ENCODE measurements around the gene ABCA9.

ABCA9 gene

GRCh38 chr17:68957944-68958343, 102.8 kb downstream of the ABCA9 start:
- H2AK5ac ChIP-seq (ENCODE audit: low read length): no peak overlapping the region
- H3K14ac ChIP-seq (ENCODE audit: low read length): no peak overlapping the region
- no peak overlapping the region for H4K8ac ChIP-seq (ENCODE audit: low read depth, low read length)
- H3K9ac ChIP-seq (ENCODE audit: low read length): no peak overlapping the region
- no peak for DNase-seq
- no peak overlapping the region for H3K4ac ChIP-seq (ENCODE audit: low read depth, low read length)
- WGBS (ENCODE audit: extremely low coverage, insufficient coverage, insufficient read length): no CpG with 5 or more reads among the region's 1 CpG
- no peak overlapping the region for H2BK5ac ChIP-seq (ENCODE audit: low read depth, low read length, poor library complexity)
- H3K18ac ChIP-seq (ENCODE audit: low read length): no peak overlapping the region
- H2AFZ ChIP-seq (ENCODE audit: insufficient read depth, low read length, poor library complexity): no peak overlapping the region
- no peak overlapping the region for H3K4me3 ChIP-seq (ENCODE audit: low read depth, low read length)
- H3K79me2 ChIP-seq (ENCODE audit: control insufficient read depth, insufficient read depth, low read length, poor library complexity): no peaks in the 10 kb centered on the region
- H3K4me2 ChIP-seq (ENCODE audit: low read length): no peak overlapping the region
- H3K27me3 ChIP-seq (ENCODE audit: insufficient read depth, low read length): no peaks in the 10 kb centered on the region
- H2BK120ac ChIP-seq (ENCODE audit: insufficient read depth, low read length, poor library complexity): no peak overlapping the region
- H3K27ac ChIP-seq (ENCODE audit: low read depth, low read length): no peak overlapping the region
- H4K91ac ChIP-seq (ENCODE audit: low read depth, low read length): no peak overlapping the region
- no peaks in the 10 kb centered on the region for H3K9me3 ChIP-seq (ENCODE audit: insufficient read depth, low read depth, low read length)
- no peak overlapping the region for H2BK12ac ChIP-seq (ENCODE audit: low read length)
- H4K12ac ChIP-seq (ENCODE audit: low read depth, low read length): no peak overlapping the region
- no peaks in the 10 kb centered on the region for H3K36me3 ChIP-seq (ENCODE audit: control insufficient read depth in 1 of 2, insufficient read depth in 2 of 2, low read length in 2 of 2)
- H3K23ac ChIP-seq (ENCODE audit: low read length): no peak overlapping the region
- H3K4me1 ChIP-seq (ENCODE audit: control insufficient read depth in 1 of 2, insufficient read depth in 2 of 2, low read length in 2 of 2): no peaks in the 10 kb centered on the region
- no peaks in the 10 kb centered on the region for H3K79me1 ChIP-seq (ENCODE audit: low read length)

- Histone ChIP-seq H2BK12ac (ENCODE audit: low read length) (no peak within 1 kb of the TSS), H3K4me3 (ENCODE audit: low read depth, low read length) (no peak within 1 kb of the TSS), H3K79me2 (ENCODE audit: control insufficient read depth, insufficient read depth, low read length, poor library complexity) (no peaks in the 10 kb centered on the region), H4K8ac (ENCODE audit: low read depth, low read length) (no peak within 1 kb of the TSS), H2BK120ac (ENCODE audit: insufficient read depth, low read length, poor library complexity) (no peak within 1 kb of the TSS), H3K23ac (ENCODE audit: low read length) (no peak within 1 kb of the TSS), H2AK5ac (ENCODE audit: low read length) (no peak within 1 kb of the TSS), H4K12ac (ENCODE audit: low read depth, low read length) (no peak within 1 kb of the TSS), H3K18ac (ENCODE audit: low read length) (no peak within 1 kb of the TSS), H3K27ac (ENCODE audit: low read depth, low read length) (no peak within 1 kb of the TSS), H2AFZ (ENCODE audit: insufficient read depth, low read length, poor library complexity) (no peak within 1 kb of the TSS), H3K4ac (ENCODE audit: low read depth, low read length) (no peak within 1 kb of the TSS), H3K4me2 (ENCODE audit: low read length) (no peak within 1 kb of the TSS), H2BK5ac (ENCODE audit: low read depth, low read length, poor library complexity) (no peak within 1 kb of the TSS), H3K79me1 (ENCODE audit: low read length) (no peaks in the 10 kb centered on the region), H3K4me1 (ENCODE audit: control insufficient read depth in 1 of 2, insufficient read depth in 2 of 2, low read length in 2 of 2) (no peaks in the 10 kb centered on the region), H3K14ac (ENCODE audit: low read length) (no peak within 1 kb of the TSS), H3K9me3 (ENCODE audit: insufficient read depth, low read depth, low read length) (no peaks in the 10 kb centered on the region), H3K36me3 (ENCODE audit: control insufficient read depth in 1 of 2, insufficient read depth in 2 of 2, low read length in 2 of 2) (no peaks in the 10 kb centered on the region), H4K91ac (ENCODE audit: low read depth, low read length) (no peak within 1 kb of the TSS), H3K27me3 (ENCODE audit: insufficient read depth, low read length) (no peaks in the 10 kb centered on the region), H3K9ac (ENCODE audit: low read length) (no peak within 1 kb of the TSS)
- DNase-seq: no peak
- WGBS (ENCODE audit: extremely low coverage, insufficient coverage, insufficient read length): no CpG with 5 or more reads among the region's 4 CpGs
Observed at GRCh38 chr17:68955181-68955841, 105.4 kb downstream of the ABCA9 start, which contains the start of gene ABCA8. TSS of gene ABCA8 (minus strand) at chr17:68955392. CDS start at chr17:68942034, 13,358 bp downstream.

GRCh38 chr17:68954146-68954896, 106.4 kb downstream of the ABCA9 start:
- no peak overlapping the region for H2BK12ac ChIP-seq (ENCODE audit: low read length)
- H2AK5ac ChIP-seq (ENCODE audit: low read length): no peak overlapping the region
- no peak overlapping the region for H3K4ac ChIP-seq (ENCODE audit: low read depth, low read length)
- no peak overlapping the region for H3K27ac ChIP-seq (ENCODE audit: low read depth, low read length)
- no peaks in the 10 kb centered on the region for H3K27me3 ChIP-seq (ENCODE audit: insufficient read depth, low read length)
- H4K91ac ChIP-seq (ENCODE audit: low read depth, low read length): no peak overlapping the region
- H3K36me3 ChIP-seq (ENCODE audit: control insufficient read depth in 1 of 2, insufficient read depth in 2 of 2, low read length in 2 of 2): no peaks in the 10 kb centered on the region
- no peak overlapping the region for H3K14ac ChIP-seq (ENCODE audit: low read length)
- H2BK120ac ChIP-seq (ENCODE audit: insufficient read depth, low read length, poor library complexity): no peak overlapping the region
- no peak overlapping the region for H2AFZ ChIP-seq (ENCODE audit: insufficient read depth, low read length, poor library complexity)
- no peaks in the 10 kb centered on the region for H3K4me1 ChIP-seq (ENCODE audit: control insufficient read depth in 1 of 2, insufficient read depth in 2 of 2, low read length in 2 of 2)
- no peaks in the 10 kb centered on the region for H3K79me2 ChIP-seq (ENCODE audit: control insufficient read depth, insufficient read depth, low read length, poor library complexity)
- no peak overlapping the region for H2BK5ac ChIP-seq (ENCODE audit: low read depth, low read length, poor library complexity)
- peak in 1 of 2 donors; percentile 34 for DNase-seq
- H4K12ac ChIP-seq (ENCODE audit: low read depth, low read length): no peak overlapping the region
- no peak overlapping the region for H3K18ac ChIP-seq (ENCODE audit: low read length)
- H4K8ac ChIP-seq (ENCODE audit: low read depth, low read length): no peak overlapping the region
- H3K9ac ChIP-seq (ENCODE audit: low read length): no peak overlapping the region
- no peak overlapping the region for H3K4me3 ChIP-seq (ENCODE audit: low read depth, low read length)
- H3K4me2 ChIP-seq (ENCODE audit: low read length): no peak overlapping the region
- no peak overlapping the region for H3K23ac ChIP-seq (ENCODE audit: low read length)
- H3K79me1 ChIP-seq (ENCODE audit: low read length): no peaks in the 10 kb centered on the region
- WGBS (ENCODE audit: extremely low coverage, insufficient coverage, insufficient read length): no CpG with 5 or more reads among the region's 4 CpGs
- no peaks in the 10 kb centered on the region for H3K9me3 ChIP-seq (ENCODE audit: insufficient read depth, low read depth, low read length)

- peak overlapping the region; percentile 24 for H3K23ac ChIP-seq (ENCODE audit: low read length)
- no peaks in the 10 kb centered on the region for H3K36me3 ChIP-seq (ENCODE audit: control insufficient read depth in 1 of 2, insufficient read depth in 2 of 2, low read length in 2 of 2)
- no peak overlapping the region for H3K4ac ChIP-seq (ENCODE audit: low read depth, low read length)
- H2BK5ac ChIP-seq (ENCODE audit: low read depth, low read length, poor library complexity): no peak overlapping the region
- no peak overlapping the region for H2BK12ac ChIP-seq (ENCODE audit: low read length)
- H2AFZ ChIP-seq (ENCODE audit: insufficient read depth, low read length, poor library complexity): no peak overlapping the region
- no peaks in the 10 kb centered on the region for H3K4me1 ChIP-seq (ENCODE audit: control insufficient read depth in 1 of 2, insufficient read depth in 2 of 2, low read length in 2 of 2)
- H3K4me2 ChIP-seq (ENCODE audit: low read length): no peak overlapping the region
- WGBS (ENCODE audit: extremely low coverage, insufficient coverage, insufficient read length): no CpG with 5 or more reads among the region's 4 CpGs
- no peak overlapping the region for H2AK5ac ChIP-seq (ENCODE audit: low read length)
- no peak for DNase-seq
- no peak overlapping the region for H4K12ac ChIP-seq (ENCODE audit: low read depth, low read length)
- H3K9me3 ChIP-seq (ENCODE audit: insufficient read depth, low read depth, low read length): no peaks in the 10 kb centered on the region
- no peak overlapping the region for H2BK120ac ChIP-seq (ENCODE audit: insufficient read depth, low read length, poor library complexity)
- no peak overlapping the region for H3K4me3 ChIP-seq (ENCODE audit: low read depth, low read length)
- H3K27me3 ChIP-seq (ENCODE audit: insufficient read depth, low read length): no peaks in the 10 kb centered on the region
- no peak overlapping the region for H4K8ac ChIP-seq (ENCODE audit: low read depth, low read length)
- no peaks in the 10 kb centered on the region for H3K79me2 ChIP-seq (ENCODE audit: control insufficient read depth, insufficient read depth, low read length, poor library complexity)
- H3K9ac ChIP-seq (ENCODE audit: low read length): no peak overlapping the region
- no peak overlapping the region for H4K91ac ChIP-seq (ENCODE audit: low read depth, low read length)
- no peak overlapping the region for H3K27ac ChIP-seq (ENCODE audit: low read depth, low read length)
- H3K79me1 ChIP-seq (ENCODE audit: low read length): no peaks in the 10 kb centered on the region
- H3K14ac ChIP-seq (ENCODE audit: low read length): no peak overlapping the region
- H3K18ac ChIP-seq (ENCODE audit: low read length): no peak overlapping the region
Observed at GRCh38 chr17:68953340-68953997, 107.3 kb downstream of the ABCA9 start.
